Hepatocyte (in vitro differentiated cells): ENCODE results near the gene HIRIP3. TPM values are rescaled to one million over a fixed set of nuclear protein-coding genes. Genes with fewer than 3 reads are reported as not detected.

Experiments used
- DNase-seq: peaks from one replicate; pipeline ENCODE4 v3.0.0-alpha.2; 2016; ENCODE audit warnings: low spot score
- H2AFZ ChIP-seq: fragments of 200-600 bp; sonication (generic); 2 replicates; pipeline ENCODE4 v1.6.0; 2016; ENCODE audit warnings: antibody characterized with exemption, mild to moderate bottlenecking
- H3K27ac ChIP-seq: fragments of 200-600 bp; sonication (generic); 2 replicates; pipeline ENCODE4 v1.5.1; 2016; ENCODE audit warnings: mild to moderate bottlenecking
- H3K27me3 ChIP-seq: fragments of 200-600 bp; sonication (generic); 2 replicates; pipeline ENCODE4 v1.6.1; 2016
- H3K36me3 ChIP-seq: fragments of 200-600 bp; sonication (generic); replicated peaks from 2 replicates; pipeline ENCODE4 v1.5.1; 2016; ENCODE audit warnings: low read depth; ENCODE audit not compliant: insufficient read depth
- H3K4me1 ChIP-seq: fragments of 200-600 bp; sonication (generic); 2 replicates; pipeline ENCODE4 v1.5.1; 2016; ENCODE audit warnings: mild to moderate bottlenecking, moderate library complexity; ENCODE audit not compliant: insufficient read depth
- H3K4me2 ChIP-seq: fragments of 200-600 bp; sonication (generic); 2 replicates; pipeline ENCODE4 v1.6.0; 2016
- H3K4me3 ChIP-seq: fragments of 200-600 bp; sonication (generic); 2 replicates; pipeline ENCODE4 v1.5.1; 2016; ENCODE audit warnings: mild to moderate bottlenecking
- H3K79me2 ChIP-seq: fragments of 200-600 bp; sonication (generic); 2 replicates; pipeline ENCODE4 v1.6.0; 2017; ENCODE audit warnings: mild to moderate bottlenecking
- H3K9me2 ChIP-seq: fragments of 200-600 bp; sonication (generic); replicated peaks from 2 replicates; pipeline ENCODE4 v1.6.0; 2017; ENCODE audit warnings: mild to moderate bottlenecking; ENCODE audit not compliant: insufficient read depth
- H3K9me3 ChIP-seq: fragments of 200-600 bp; sonication (generic); 2 replicates; pipeline ENCODE4 v1.5.1; 2016; ENCODE audit warnings: low read depth, mild to moderate bottlenecking
- H4K20me1 ChIP-seq: fragments of 200-600 bp; sonication (generic); 2 replicates; pipeline ENCODE4 v1.6.0; 2016; ENCODE audit warnings: mild to moderate bottlenecking; ENCODE audit not compliant: insufficient read depth, poor library complexity, severe bottlenecking
- CTCF ChIP-seq: fragments of 200-600 bp; sonication (generic); IDR thresholded peaks from 2 replicates; pipeline ENCODE4 v1.5.1; 2016; ENCODE audit warnings: antibody characterized with exemption, mild to moderate bottlenecking; ENCODE audit not compliant: poor library complexity
- EZH2 ChIP-seq: fragments of 200-600 bp; sonication (generic); IDR thresholded peaks from 2 replicates; pipeline ENCODE4 v1.6.1; 2016; ENCODE audit warnings: antibody characterized with exemption, mild to moderate bottlenecking, borderline replicate concordance
- EZH2phosphoT487 ChIP-seq: fragments of 200-600 bp; sonication (generic); IDR thresholded peaks from one replicate; pipeline ENCODE4 v1.6.1; 2018; ENCODE audit warnings: antibody characterized with exemption, mild to moderate bottlenecking, low read depth, moderate library complexity; ENCODE audit not compliant: unreplicated experiment, severe bottlenecking
- WGBS: methylation state at CpG from one replicate; pipeline ENCODE4 v1.1.6; 2016; ENCODE audit warnings: low lambda C conversion rate; ENCODE audit errors: missing lambda C conversion rate; 5-methylcytosine and 5-hydroxymethylcytosine counted together
- polyA plus RNA-seq: library from polyadenylated mRNA; unstranded; fragments of >200 nt; fragmentation: Nextera tagmentation; extraction: Ambion mirVana; gene quantifications from 2 replicates; pipeline ENCODE4 v1.2.1, GENCODE V29; 2016
- total RNA-seq: library from RNA; depleted of rRNA; stranded (reverse); fragments of >200 nt; gene quantifications from 2 replicates; pipeline ENCODE4 v1.2.3, GENCODE V29; 2014

HIRIP3 gene
- total and polyA plus RNA-seq, 2 experiments from 2014 or later, result 10.6 to 12.9 TPM

GRCh38 chr16:30033270-30033669 is 37.9 kb upstream of the HIRIP3 start:
- WGBS, result 79% methylated on average over 7 of the region's 7 CpGs
- Histone ChIP-seq H3K27me3 (peaks cover 54% of the 10 kb centered on the region), H3K4me2 (no peak overlapping the region), H3K79me2 (no peaks in the 10 kb centered on the region), H4K20me1 (no peaks in the 10 kb centered on the region), H3K9me2 (no peaks in the 10 kb centered on the region), H3K4me1 (peaks cover 7% of the 10 kb centered on the region), H3K4me3 (no peak overlapping the region), H2AFZ (no peak overlapping the region), H3K27ac (no peak overlapping the region), H3K9me3 (no peaks in the 10 kb centered on the region), H3K36me3 (no peaks in the 10 kb centered on the region)
- no peak for DNase-seq
- no peak for TF ChIP-seq CTCF
- TF ChIP-seq EZH2, result no peak
- no peak for TF ChIP-seq EZH2phosphoT487

GRCh38 chr16:30032083-30032819 is 36.8 kb upstream of the HIRIP3 start:
- no peaks in the 10 kb centered on the region for H3K79me2 ChIP-seq
- H3K27ac ChIP-seq, result no peak overlapping the region
- no peak overlapping the region for H3K4me2 ChIP-seq
- no peak overlapping the region for H2AFZ ChIP-seq
- peaks cover 7% of the 10 kb centered on the region for H3K4me1 ChIP-seq
- no peaks in the 10 kb centered on the region for H3K9me3 ChIP-seq
- no peaks in the 10 kb centered on the region for H4K20me1 ChIP-seq
- no peaks in the 10 kb centered on the region for H3K9me2 ChIP-seq
- 27% methylated on average over 12 of the region's 12 CpGs for WGBS
- DNase-seq, result peak; percentile 71
- H3K27me3 ChIP-seq, result peaks cover 62% of the 10 kb centered on the region
- H3K36me3 ChIP-seq, result no peaks in the 10 kb centered on the region
- TF ChIP-seq CTCF, result peak; percentile 75
- TF ChIP-seq EZH2phosphoT487, result no peak
- H3K4me3 ChIP-seq, result no peak overlapping the region

- no peak overlapping the region for H2AFZ ChIP-seq
- no peaks in the 10 kb centered on the region for H3K9me3 ChIP-seq
- peaks cover 65% of the 10 kb centered on the region for H3K27me3 ChIP-seq
- no peak overlapping the region for H3K4me3 ChIP-seq
- H3K4me2 ChIP-seq, result peak overlapping the region; percentile 86
- 21% methylated on average over 11 of the region's 11 CpGs for WGBS
- H3K36me3 ChIP-seq, result no peaks in the 10 kb centered on the region
- no peaks in the 10 kb centered on the region for H4K20me1 ChIP-seq
- no peak for DNase-seq
- TF ChIP-seq EZH2phosphoT487 (no peak), CTCF (no peak), EZH2 (no peak)
- H3K4me1 ChIP-seq, result peaks cover 7% of the 10 kb centered on the region
- no peak overlapping the region for H3K27ac ChIP-seq
- no peaks in the 10 kb centered on the region for H3K9me2 ChIP-seq
- H3K79me2 ChIP-seq, result no peaks in the 10 kb centered on the region
These were observed 36.1 kb upstream of the HIRIP3 start for GRCh38 chr16:30031477-30031918.
